Astrocyte of the cerebellum (primary cell): ENCODE data around the gene LRRC27.
"Not testable (repeated sequence)": the region's sequence is repeated elsewhere in the genome, so short reads cannot be mapped to it uniquely, and the experiment has no call there.

Experiments used
- DNase-seq: peaks from one replicate; pipeline ENCODE4 v3.0.0-alpha.2; 2011; ENCODE audit warnings: low read depth
- H3K4me3 ChIP-seq: 2 replicates; pipeline ENCODE4 v1.5.1; 2011; ENCODE audit warnings: mild to moderate bottlenecking, low read depth, low read length, moderate library complexity
- in situ Hi-C: cut with HindIII; loops from 2 replicates; pipeline ENCODE4 v1.10.0; 2017; ENCODE audit warnings: low sequenced_read_pairs
- TF ChIP-seq, protein P1 (sequence below): IDR thresholded peaks from 2 replicates; pipeline ENCODE4 v1.5.1; 2012; ENCODE audit warnings: low read length, low read depth, moderate library complexity, mild to moderate bottlenecking; ENCODE audit errors: missing control alignments

The LRRC27 gene

DNA sequence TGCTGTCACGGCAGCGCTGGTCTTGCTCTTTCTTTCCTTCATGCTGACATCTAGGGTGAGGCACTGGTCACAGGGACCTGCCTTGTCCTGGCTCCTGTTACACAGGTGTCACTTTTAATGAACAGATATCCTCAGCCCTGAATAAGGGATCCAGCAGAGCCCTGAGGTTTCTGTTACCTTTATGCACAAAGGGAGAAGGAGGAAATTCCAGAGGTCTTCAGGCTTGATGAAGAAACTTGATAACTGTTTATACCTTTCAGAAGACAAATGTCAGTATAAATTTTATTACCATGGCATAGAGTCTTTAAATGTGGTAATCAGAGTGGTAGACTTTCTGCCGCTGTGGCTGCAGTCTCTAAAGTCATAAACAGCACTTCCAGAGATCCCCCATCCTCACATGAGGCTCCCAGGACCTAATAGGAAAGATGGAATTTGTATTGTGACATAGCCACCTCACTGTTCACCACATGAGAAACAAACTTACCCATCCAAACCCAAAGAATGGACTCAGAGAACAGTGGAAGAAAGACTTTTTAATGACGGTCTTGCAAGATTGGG lies 2.7 kb downstream of the LRRC27 start:
- H3K4me3 ChIP-seq, result no peak overlapping the region
- TF ChIP-seq, protein P1, sequence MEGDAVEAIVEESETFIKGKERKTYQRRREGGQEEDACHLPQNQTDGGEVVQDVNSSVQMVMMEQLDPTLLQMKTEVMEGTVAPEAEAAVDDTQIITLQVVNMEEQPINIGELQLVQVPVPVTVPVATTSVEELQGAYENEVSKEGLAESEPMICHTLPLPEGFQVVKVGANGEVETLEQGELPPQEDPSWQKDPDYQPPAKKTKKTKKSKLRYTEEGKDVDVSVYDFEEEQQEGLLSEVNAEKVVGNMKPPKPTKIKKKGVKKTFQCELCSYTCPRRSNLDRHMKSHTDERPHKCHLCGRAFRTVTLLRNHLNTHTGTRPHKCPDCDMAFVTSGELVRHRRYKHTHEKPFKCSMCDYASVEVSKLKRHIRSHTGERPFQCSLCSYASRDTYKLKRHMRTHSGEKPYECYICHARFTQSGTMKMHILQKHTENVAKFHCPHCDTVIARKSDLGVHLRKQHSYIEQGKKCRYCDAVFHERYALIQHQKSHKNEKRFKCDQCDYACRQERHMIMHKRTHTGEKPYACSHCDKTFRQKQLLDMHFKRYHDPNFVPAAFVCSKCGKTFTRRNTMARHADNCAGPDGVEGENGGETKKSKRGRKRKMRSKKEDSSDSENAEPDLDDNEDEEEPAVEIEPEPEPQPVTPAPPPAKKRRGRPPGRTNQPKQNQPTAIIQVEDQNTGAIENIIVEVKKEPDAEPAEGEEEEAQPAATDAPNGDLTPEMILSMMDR, result no peak
- in situ Hi-C loops, result no loop called here
- DNase-seq, result no peak

- DNase-seq, result no peak
- in situ Hi-C loops, result no loop called here
- no peak overlapping the region for H3K4me3 ChIP-seq
- TF ChIP-seq, protein P1, result no peak
Observed at GRCh38 chr10:132335189-132336063, 3.4 kb downstream of the LRRC27 start.

- no peak overlapping the region for H3K4me3 ChIP-seq
- TF ChIP-seq, protein P1, result no peak
- in situ Hi-C loops, result no loop called here
- DNase-seq, result no peak
Observed at GRCh38 chr10:132336064-132336746, 4.2 kb downstream of the LRRC27 start.

- TF ChIP-seq, protein P1, result no peak
- peak overlapping the region; percentile 29 for H3K4me3 ChIP-seq
- in situ Hi-C loops, result no loop called here
Observed at GRCh38 chr10:132336919-132337407, 5.0 kb downstream of the LRRC27 start.

GRCh38 chr10:132337854-132338253 lies 5.9 kb downstream of the LRRC27 start:
- H3K4me3 ChIP-seq, DNase-seq, in situ Hi-C loops: not testable (repeated sequence)

More at GRCh38 chr10:132336919-132337407, 5.0 kb downstream of the LRRC27 start:
- DNase-seq, result no peak

- H3K4me3 ChIP-seq, result no peak overlapping the region
- in situ Hi-C loops, result no loop called here
- no peak for DNase-seq
- TF ChIP-seq, protein P1, result no peak
Observed at GRCh38 chr10:132338876-132339275, 6.9 kb downstream of the LRRC27 start.
